Measurements from ENCODE around the gene BARHL1. TPM values are rescaled to one million over a fixed set of nuclear protein-coding genes. Genes with fewer than 3 reads are reported as not detected.
A peak's percentile ranks its signal among the peaks of the same experiment; 100 is the strongest.

The BARHL1 gene
- total RNA-seq, 4 donors from 2014 or later: not detected

GRCh38 chr9:132546148-132547051 is 36.0 kb upstream of the BARHL1 start:
- H3K4me3 ChIP-seq: no peak overlapping the region

GRCh38 chr9:132547052-132547431 is 35.4 kb upstream of the BARHL1 start:
- H3K27ac ChIP-seq: no peak overlapping the region
- H3K27me3 ChIP-seq: no peaks in the 10 kb centered on the region
- H3K4me3 ChIP-seq: no peak overlapping the region
- no peaks in the 10 kb centered on the region for H3K4me1 ChIP-seq
- H3K9me3 ChIP-seq: no peaks in the 10 kb centered on the region
- no peak for DNase-seq
- no peaks in the 10 kb centered on the region for H3K36me3 ChIP-seq
- TF ChIP-seq, protein P1, sequence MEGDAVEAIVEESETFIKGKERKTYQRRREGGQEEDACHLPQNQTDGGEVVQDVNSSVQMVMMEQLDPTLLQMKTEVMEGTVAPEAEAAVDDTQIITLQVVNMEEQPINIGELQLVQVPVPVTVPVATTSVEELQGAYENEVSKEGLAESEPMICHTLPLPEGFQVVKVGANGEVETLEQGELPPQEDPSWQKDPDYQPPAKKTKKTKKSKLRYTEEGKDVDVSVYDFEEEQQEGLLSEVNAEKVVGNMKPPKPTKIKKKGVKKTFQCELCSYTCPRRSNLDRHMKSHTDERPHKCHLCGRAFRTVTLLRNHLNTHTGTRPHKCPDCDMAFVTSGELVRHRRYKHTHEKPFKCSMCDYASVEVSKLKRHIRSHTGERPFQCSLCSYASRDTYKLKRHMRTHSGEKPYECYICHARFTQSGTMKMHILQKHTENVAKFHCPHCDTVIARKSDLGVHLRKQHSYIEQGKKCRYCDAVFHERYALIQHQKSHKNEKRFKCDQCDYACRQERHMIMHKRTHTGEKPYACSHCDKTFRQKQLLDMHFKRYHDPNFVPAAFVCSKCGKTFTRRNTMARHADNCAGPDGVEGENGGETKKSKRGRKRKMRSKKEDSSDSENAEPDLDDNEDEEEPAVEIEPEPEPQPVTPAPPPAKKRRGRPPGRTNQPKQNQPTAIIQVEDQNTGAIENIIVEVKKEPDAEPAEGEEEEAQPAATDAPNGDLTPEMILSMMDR (IDR thresholded peaks at IDR 0.05): no peak

More at GRCh38 chr9:132546148-132547051, 36.0 kb upstream of the BARHL1 start:
- Histone ChIP-seq H3K9me3 (no peaks in the 10 kb centered on the region), H3K27me3 (no peaks in the 10 kb centered on the region), H3K36me3 (no peaks in the 10 kb centered on the region), H3K27ac (no peak overlapping the region), H3K4me1 (no peaks in the 10 kb centered on the region)
- TF ChIP-seq POLR2A (IDR thresholded peaks at IDR 0.05): no peak
- TF ChIP-seq, protein P1 (IDR thresholded peaks at IDR 0.05): peak in 3 of 6 experiments; percentile 5 to 18 (median 15)
- DNase-seq: no peak

DNA sequence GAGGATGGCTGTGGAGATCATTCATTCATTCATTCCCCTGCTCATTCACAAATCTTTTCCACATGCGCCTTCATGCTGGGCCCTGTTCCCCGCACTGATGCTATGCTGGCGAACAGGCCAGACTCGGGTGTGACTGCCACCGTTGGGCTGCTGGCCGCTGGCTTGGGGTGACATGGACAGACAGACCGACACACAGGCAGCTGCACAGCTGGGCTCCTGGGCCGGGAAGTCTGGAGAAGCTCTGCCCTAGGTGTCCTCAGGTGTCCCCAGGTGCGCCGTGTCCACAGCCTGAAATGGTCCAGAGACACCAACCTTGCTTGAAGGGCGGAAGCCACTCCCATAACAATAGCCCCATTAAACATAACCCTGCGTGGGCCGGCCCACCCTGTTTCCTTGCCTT is 35.0 kb upstream of the BARHL1 start:
- Histone ChIP-seq H3K4me3 (no peak overlapping the region), H3K27ac (no peak overlapping the region), H3K27me3 (no peaks in the 10 kb centered on the region), H3K9me3 (no peaks in the 10 kb centered on the region), H3K4me1 (no peaks in the 10 kb centered on the region), H3K36me3 (no peaks in the 10 kb centered on the region)
- TF ChIP-seq POLR2A (IDR thresholded peaks at IDR 0.05): no peak
- TF ChIP-seq, protein P1 (IDR thresholded peaks at IDR 0.05): no peak
- DNase-seq: no peak

DNA sequence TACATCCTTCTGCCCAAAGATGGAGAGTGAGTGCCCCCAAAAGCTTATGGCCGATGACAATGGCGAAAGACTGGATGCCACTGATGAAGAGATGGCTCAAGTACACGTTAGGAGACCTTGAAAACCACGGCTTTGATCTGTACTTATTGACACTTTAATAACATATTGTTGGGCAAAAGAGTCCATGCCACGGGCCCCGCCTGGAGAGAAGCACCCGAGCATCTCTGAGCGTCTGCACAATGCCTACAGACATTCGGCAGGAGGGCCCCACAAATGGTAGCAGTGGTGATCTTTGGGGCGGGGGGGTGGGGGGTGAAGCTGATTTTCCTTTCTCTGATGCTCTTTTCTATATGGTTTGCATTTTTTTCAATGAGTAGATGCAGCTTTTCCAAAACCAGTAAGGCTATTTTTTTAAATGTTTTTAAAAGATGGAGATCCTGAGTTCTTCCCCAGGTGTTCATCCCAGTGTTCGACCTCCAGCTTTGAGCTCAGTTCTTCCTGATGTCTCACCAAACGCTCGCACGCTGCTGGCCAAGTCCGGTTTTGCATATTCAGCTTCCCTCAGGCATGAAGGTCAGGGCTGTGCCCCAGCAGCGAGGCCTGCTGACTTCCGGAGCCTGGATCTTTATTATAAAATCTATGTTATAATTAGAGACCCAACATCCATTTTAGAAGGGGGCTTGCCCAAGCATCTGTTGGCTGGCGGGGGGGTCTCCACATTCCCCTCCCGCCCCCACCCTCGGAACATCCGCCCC is 34.3 kb upstream of the BARHL1 start:
- no peaks in the 10 kb centered on the region for H3K9me3 ChIP-seq
- no peak for DNase-seq

GRCh38 chr9:132548751-132549640 is 33.4 kb upstream of the BARHL1 start:
- H3K36me3 ChIP-seq: no peaks in the 10 kb centered on the region
- no peak for DNase-seq
- H3K4me1 ChIP-seq: no peaks in the 10 kb centered on the region
- no peak overlapping the region for H3K4me3 ChIP-seq
- TF ChIP-seq, protein P1 (IDR thresholded peaks at IDR 0.05): no peak
- no peak for TF ChIP-seq POLR2A (IDR thresholded peaks at IDR 0.05)
- H3K27me3 ChIP-seq: no peaks in the 10 kb centered on the region
- no peaks in the 10 kb centered on the region for H3K9me3 ChIP-seq
- H3K27ac ChIP-seq: no peak overlapping the region

More for the DNA sequence above, 34.3 kb upstream of the BARHL1 start:
- Histone ChIP-seq H3K36me3 (no peaks in the 10 kb centered on the region), H3K4me1 (no peaks in the 10 kb centered on the region), H3K27me3 (no peaks in the 10 kb centered on the region), H3K27ac (no peak overlapping the region), H3K4me3 (no peak overlapping the region)
- TF ChIP-seq, protein P1 (IDR thresholded peaks at IDR 0.05): no peak

All from Peyer's patch (tissue), 4 donors.